A673 (cell line): ENCODE measurements around the gene CLCNKA.

Experiments used
- CTCF ChIP-seq: fragments of 300-800, 200-600 bp; sonication (generic); conservative IDR thresholded peaks from 2 replicates; pipeline ENCODE4 v1.5.1; 2017; ENCODE audit warnings: low read depth, mild to moderate bottlenecking, antibody characterized with exemption, low read length, moderate library complexity, mixed read lengths
- EZH2 ChIP-seq: fragments of 200-600 bp; sonication (generic); IDR thresholded peaks from 2 replicates; pipeline ENCODE4 v1.6.1; 2017; ENCODE audit warnings: borderline replicate concordance, low read depth, mild to moderate bottlenecking, mixed read lengths, antibody characterized with exemption, low read length; ENCODE audit not compliant: poor library complexity, severe bottlenecking

GRCh38 chr1:15975358-15975804 is 46.5 kb upstream of the CLCNKA start:
- TF ChIP-seq EZH2 = no peak
- TF ChIP-seq CTCF = no peak
